Neural progenitor cell (in vitro differentiated cells): ENCODE measurements around the gene CYSTM1. TPM values are rescaled to one million over a fixed set of nuclear protein-coding genes. Genes with fewer than 3 reads are reported as not detected.

Experiments
- DNase-seq: peaks from one replicate; pipeline ENCODE4 v3.0.0-alpha.2; 2016; ENCODE audit warnings: low spot score
- H2AFZ ChIP-seq: fragments of 200-600 bp; sonication (generic); replicated peaks from 2 replicates; pipeline ENCODE4 v1.6.1; 2016; ENCODE audit warnings: antibody characterized with exemption
- H3F3A ChIP-seq: fragments of 200-600 bp; sonication (generic); 2 replicates; pipeline ENCODE4 v1.6.1; 2016; ENCODE audit warnings: antibody characterized with exemption, low read depth
- H3K27ac ChIP-seq: fragments of 200-600 bp; sonication (generic); 2 replicates; pipeline ENCODE4 v1.5.1; 2016; ENCODE audit warnings: mild to moderate bottlenecking
- H3K27me3 ChIP-seq: fragments of 200-600 bp; sonication (generic); 2 replicates; pipeline ENCODE4 v1.6.1; 2016; ENCODE audit warnings: mild to moderate bottlenecking, moderate library complexity
- H3K36me3 ChIP-seq: fragments of 200-600 bp; sonication (generic); 2 replicates; pipeline ENCODE4 v1.5.1; 2016
- H3K4me1 ChIP-seq: fragments of 200-600 bp; sonication (generic); 2 replicates; pipeline ENCODE4 v1.6.1; 2016; ENCODE audit warnings: mixed run types
- H3K4me2 ChIP-seq: fragments of 200-600 bp; sonication (generic); 2 replicates; pipeline ENCODE4 v1.6.1; 2016
- H3K4me3 ChIP-seq: fragments of 200-600 bp; sonication (generic); 2 replicates; pipeline ENCODE4 v1.5.1; 2016
- H3K79me2 ChIP-seq: fragments of 200-600 bp; sonication (generic); 2 replicates; pipeline ENCODE4 v1.6.1; 2016; ENCODE audit warnings: low read depth
- H3K9ac ChIP-seq: fragments of 200-600 bp; sonication (generic); 2 replicates; pipeline ENCODE4 v1.6.1; 2016
- H3K9me3 ChIP-seq: fragments of 200-600 bp; sonication (generic); 2 replicates; pipeline ENCODE4 v1.5.1; 2016; ENCODE audit warnings: low read depth
- H4K20me1 ChIP-seq: fragments of 200-600 bp; sonication (generic); 2 replicates; pipeline ENCODE4 v1.6.1; 2016; ENCODE audit warnings: low read depth
- H3K27ac Mint-ChIP-seq: 3 replicates; pipeline ENCODE4 v1.8.0; 2021; ENCODE audit warnings: mixed read lengths
- H3K27me3 Mint-ChIP-seq: 2 replicates; pipeline ENCODE4 v1.8.0; 2022; ENCODE audit warnings: low read depth, mild to moderate bottlenecking, inconsistent platforms, moderate library complexity, mixed read lengths; ENCODE audit not compliant: insufficient read depth
- H3K36me3 Mint-ChIP-seq: 3 replicates; pipeline ENCODE4 v1.8.0; 2021; ENCODE audit warnings: mixed read lengths
- H3K4me1 Mint-ChIP-seq: 3 replicates; pipeline ENCODE4 v1.8.0; 2021; ENCODE audit warnings: mixed read lengths
- H3K4me3 Mint-ChIP-seq: 3 replicates; pipeline ENCODE4 v1.8.0; 2021; ENCODE audit warnings: mild to moderate bottlenecking, moderate library complexity, mixed read lengths
- H3K9me3 Mint-ChIP-seq: 3 replicates; pipeline ENCODE4 v1.8.0; 2020; ENCODE audit warnings: mixed read lengths
- CTCF ChIP-seq: fragments of 200-600 bp; sonication (generic); IDR thresholded peaks from 2 replicates; pipeline ENCODE4 v1.5.1; 2017; ENCODE audit warnings: antibody characterized with exemption, mild to moderate bottlenecking
- EZH2 ChIP-seq: fragments of 200-600 bp; sonication (generic); IDR thresholded peaks from 2 replicates; pipeline ENCODE4 v1.6.1; 2017; ENCODE audit warnings: antibody characterized with exemption, mild to moderate bottlenecking, moderate library complexity
- EZH2phosphoT487 ChIP-seq: fragments of 200-600 bp; sonication (generic); IDR thresholded peaks from 2 replicates; pipeline ENCODE4 v1.6.1; 2017; ENCODE audit warnings: antibody characterized with exemption
- total RNA-seq: library from RNA; depleted of rRNA; stranded (reverse); fragments of >200 nt; gene quantifications from 2 replicates; pipeline ENCODE4 v1.2.3, GENCODE V29; 2015; ENCODE audit warnings: low replicate concordance

The CYSTM1 gene, protein sequence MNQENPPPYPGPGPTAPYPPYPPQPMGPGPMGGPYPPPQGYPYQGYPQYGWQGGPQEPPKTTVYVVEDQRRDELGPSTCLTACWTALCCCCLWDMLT
- 8.9 and 19.8 TPM in 2 replicates for total RNA-seq

- Histone ChIP-seq H2AFZ (peak within 1 kb of the TSS; percentile 85), H4K20me1 (no peaks in the 10 kb centered on the region), H3K36me3 (no peaks in the 10 kb centered on the region), H3K9me3 (no peaks in the 10 kb centered on the region), H3K27me3 (peaks cover 20% of the 10 kb centered on the region), H3K79me2 (peaks cover 12% of the 10 kb centered on the region), H3F3A (peaks cover 21% of the 10 kb centered on the region), H3K4me2 (peak within 1 kb of the TSS; percentile 78), H3K4me3 (peak within 1 kb of the TSS; percentile 75), H3K27ac (peak within 1 kb of the TSS; percentile 60), H3K9ac (peak within 1 kb of the TSS; percentile 18), H3K4me1 (peaks cover 10% of the 10 kb centered on the region)
- Mint-ChIP-seq H3K4me3 (peak within 1 kb of the TSS; percentile 93), H3K27me3 (peaks cover 5% of the 10 kb centered on the region), H3K36me3 (no peaks in the 10 kb centered on the region), H3K4me1 (peaks cover 24% of the 10 kb centered on the region), H3K9me3 (no peaks in the 10 kb centered on the region), H3K27ac (peak within 1 kb of the TSS; percentile 84)
- no peak for TF ChIP-seq EZH2
- no peak for TF ChIP-seq CTCF
- TF ChIP-seq EZH2phosphoT487: no peak
- DNase-seq: peak; percentile 99
Observed at GRCh38 chr5:140174465-140175366, at the start of gene CYSTM1. TSS of gene CYSTM1 (plus strand) at chr5:140175188. CDS start at chr5:140194466, 19,278 bp downstream.

DNA sequence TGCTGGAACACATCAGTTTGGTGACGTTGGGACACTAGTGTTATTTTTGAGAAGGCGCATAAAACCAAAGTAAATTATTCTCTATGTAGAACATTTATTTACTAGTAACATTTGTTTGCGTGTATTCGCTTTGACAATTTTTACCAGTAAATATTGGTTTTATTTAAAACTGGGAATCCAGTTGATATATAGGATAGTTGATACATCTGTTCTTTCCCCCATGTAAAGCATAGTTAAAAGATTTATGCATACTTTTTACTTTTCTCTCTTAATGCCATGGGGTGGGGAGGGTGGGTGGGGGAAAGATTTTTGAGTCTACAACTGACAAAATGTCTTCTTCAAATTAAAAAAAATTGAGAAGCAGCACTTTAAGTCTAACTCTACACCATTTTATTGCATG, 49.4 kb upstream of the CYSTM1 start, which contains the start of gene IGIP:
Gene IGIP (plus strand): TSS at position 301 of the 400 bp plus-strand sequence. CDS start 2,540 bp downstream, outside the sequence.
- Mint-ChIP-seq H3K27me3 (peaks cover 2% of the 10 kb centered on the region), H3K9me3 (no peaks in the 10 kb centered on the region), H3K4me3 (no peak within 1 kb of the TSS), H3K4me1 (no peaks in the 10 kb centered on the region), H3K36me3 (no peaks in the 10 kb centered on the region), H3K27ac (no peak within 1 kb of the TSS)
- Histone ChIP-seq H3K9ac (no peak within 1 kb of the TSS), H3K36me3 (no peaks in the 10 kb centered on the region), H3F3A (no peaks in the 10 kb centered on the region), H2AFZ (no peak within 1 kb of the TSS), H3K27ac (no peak within 1 kb of the TSS), H3K4me1 (no peaks in the 10 kb centered on the region), H3K79me2 (no peaks in the 10 kb centered on the region), H3K4me3 (no peak within 1 kb of the TSS), H3K9me3 (no peaks in the 10 kb centered on the region), H3K27me3 (peaks cover 14% of the 10 kb centered on the region), H4K20me1 (no peaks in the 10 kb centered on the region), H3K4me2 (no peak within 1 kb of the TSS)
- TF ChIP-seq EZH2 (no peak), CTCF (no peak), EZH2phosphoT487 (no peak)
- DNase-seq: no peak

GRCh38 chr5:140126315-140127012, 48.5 kb upstream of the CYSTM1 start:
- no peak overlapping the region for H3K9ac ChIP-seq
- H2AFZ ChIP-seq: no peak overlapping the region
- no peaks in the 10 kb centered on the region for H3K9me3 ChIP-seq
- no peaks in the 10 kb centered on the region for H3K4me1 ChIP-seq
- no peak overlapping the region for H3K4me2 ChIP-seq
- H3F3A ChIP-seq: no peaks in the 10 kb centered on the region
- H3K36me3 Mint-ChIP-seq: no peaks in the 10 kb centered on the region
- no peak overlapping the region for H3K4me3 ChIP-seq
- TF ChIP-seq EZH2phosphoT487 (no peak), EZH2 (no peak), CTCF (no peak)
- no peaks in the 10 kb centered on the region for H3K36me3 ChIP-seq
- no peak overlapping the region for H3K4me3 Mint-ChIP-seq
- H3K27me3 Mint-ChIP-seq: peaks cover 2% of the 10 kb centered on the region
- H3K4me1 Mint-ChIP-seq: no peaks in the 10 kb centered on the region
- H3K27me3 ChIP-seq: peaks cover 9% of the 10 kb centered on the region
- no peak overlapping the region for H3K27ac Mint-ChIP-seq
- no peaks in the 10 kb centered on the region for H3K9me3 Mint-ChIP-seq
- H4K20me1 ChIP-seq: no peaks in the 10 kb centered on the region
- H3K27ac ChIP-seq: no peak overlapping the region
- DNase-seq: no peak
- no peaks in the 10 kb centered on the region for H3K79me2 ChIP-seq
